ENCODE results near the gene C1QTNF5. TPM values are rescaled to one million over a fixed set of nuclear protein-coding genes. Genes with fewer than 3 reads are reported as not detected.
A peak's percentile ranks its signal among the peaks of the same experiment; 100 is the strongest.

The C1QTNF5 gene
- total RNA-seq, 2 donors from 2014 or later = 0.62 to 0.66 TPM

GRCh38 chr11:119373921-119374631, 33.4 kb upstream of the C1QTNF5 start:
- Histone ChIP-seq H3K4me3 (ENCODE audit: low read length) (peak overlapping the region; percentile 11), H3K27me3 (ENCODE audit: control insufficient read depth, insufficient read depth, low read length, poor library complexity, severe bottlenecking) (no peaks in the 10 kb centered on the region), H3K27ac (ENCODE audit: low read depth, low read length) (no peak overlapping the region), H3K4me1 (ENCODE audit: control insufficient read depth, insufficient read depth, low read length) (peaks cover 45% of the 10 kb centered on the region), H3K9ac (ENCODE audit: extremely low read depth, low read length, poor library complexity, severe bottlenecking) (no peak overlapping the region), H3K36me3 (ENCODE audit: control insufficient read depth, insufficient read depth, low read length) (peaks cover 39% of the 10 kb centered on the region), H3K9me3 (ENCODE audit: control insufficient read depth, low read length) (no peaks in the 10 kb centered on the region)
- H3K36me3 Mint-ChIP-seq (ENCODE audit: low read depth) = peaks cover 18% of the 10 kb centered on the region
- no peak overlapping the region for H3K4me3 Mint-ChIP-seq
- peak; percentile 97 for DNase-seq
- H3K27me3 Mint-ChIP-seq (ENCODE audit: insufficient read depth) = no peaks in the 10 kb centered on the region
- peaks cover 72% of the 10 kb centered on the region for H3K4me1 Mint-ChIP-seq
- TF ChIP-seq CTCF (conservative IDR thresholded peaks at IDR 0.05) = peak; percentile 95
- no peaks in the 10 kb centered on the region for H3K9me3 Mint-ChIP-seq
- no peak overlapping the region for H3K27ac Mint-ChIP-seq
- 40 to 49% methylated on average over 1 to 5 of the region's 5 CpGs for WGBS, 2 experiments (ENCODE audit: insufficient coverage in 1 of 2, insufficient read length in 1 of 2)

DNA sequence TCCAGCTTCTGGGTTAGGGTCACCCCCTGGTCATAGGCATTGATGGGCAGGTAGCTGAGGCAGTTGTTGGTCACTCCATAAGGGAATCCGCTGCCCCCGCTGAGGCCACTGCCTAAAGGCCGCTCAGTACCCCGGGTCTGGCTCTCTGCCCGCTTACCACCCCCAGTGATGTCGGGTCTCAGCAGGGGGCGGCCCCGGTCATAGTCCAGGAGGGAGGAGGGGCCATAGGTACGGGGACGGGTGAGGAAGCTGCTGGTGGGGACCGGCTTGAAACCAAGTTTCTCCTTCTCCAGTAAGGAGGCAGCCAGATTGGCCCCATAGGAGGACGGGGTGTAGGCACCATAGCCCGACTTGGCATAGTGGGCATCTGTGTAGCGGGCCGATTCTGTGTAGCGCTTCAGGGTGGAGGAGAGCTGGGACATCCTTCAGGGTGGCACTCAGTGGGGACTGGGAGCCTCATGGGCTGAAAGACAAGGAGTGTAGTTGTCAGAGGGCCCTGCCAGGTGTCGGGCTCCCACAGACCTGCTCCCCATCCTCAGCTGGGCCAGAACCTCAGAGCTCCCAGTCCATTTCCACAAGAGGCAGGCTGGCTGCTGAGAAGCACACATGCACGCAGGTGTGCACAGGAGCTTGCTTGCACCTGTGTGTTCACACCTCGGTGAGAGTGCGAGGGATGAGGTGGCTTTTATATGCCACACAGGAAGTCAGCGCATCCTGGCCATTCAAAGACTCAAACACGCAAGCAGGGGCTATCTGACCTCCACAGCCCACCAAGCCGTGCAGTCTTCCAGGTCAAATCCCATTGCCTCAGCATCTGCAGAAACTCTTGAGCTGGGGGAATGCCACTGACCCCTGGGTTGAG, 32.6 kb upstream of the C1QTNF5 start:
- Mint-ChIP-seq H3K4me1 (peaks cover 72% of the 10 kb centered on the region), H3K27ac (no peak overlapping the region)

More for the DNA sequence above, 32.6 kb upstream of the C1QTNF5 start:
- Histone ChIP-seq H3K9me3 (ENCODE audit: control insufficient read depth, low read length) (no peaks in the 10 kb centered on the region), H3K4me3 (ENCODE audit: low read length) (no peak overlapping the region), H3K4me1 (ENCODE audit: control insufficient read depth, insufficient read depth, low read length) (peaks cover 50% of the 10 kb centered on the region), H3K27ac (ENCODE audit: low read depth, low read length) (no peak overlapping the region), H3K9ac (ENCODE audit: extremely low read depth, low read length, poor library complexity, severe bottlenecking) (no peak overlapping the region), H3K27me3 (ENCODE audit: control insufficient read depth, insufficient read depth, low read length, poor library complexity, severe bottlenecking) (no peaks in the 10 kb centered on the region), H3K36me3 (ENCODE audit: control insufficient read depth, insufficient read depth, low read length) (peaks cover 39% of the 10 kb centered on the region)
- DNase-seq = no peak
- Mint-ChIP-seq H3K4me3 (no peak overlapping the region), H3K27me3 (ENCODE audit: insufficient read depth) (no peaks in the 10 kb centered on the region), H3K36me3 (ENCODE audit: low read depth) (peaks cover 18% of the 10 kb centered on the region), H3K9me3 (no peaks in the 10 kb centered on the region)
- WGBS, 2 experiments (ENCODE audit: insufficient coverage in 1 of 2, insufficient read length in 1 of 2) = 89 to 92% methylated on average over 14 to 23 of the region's 23 CpGs
- no peak for TF ChIP-seq CTCF (conservative IDR thresholded peaks at IDR 0.05)

All from endodermal cell (in vitro differentiated cells).